Keratinocyte (primary cell): ENCODE results near the gene TMEM132E. TPM values are rescaled to one million over a fixed set of nuclear protein-coding genes. Genes with fewer than 3 reads are reported as not detected.

Experiments
- DNase-seq: peaks from one replicate; pipeline ENCODE4 v3.0.0-alpha.2; 2011; ENCODE audit warnings: low read depth, missing footprints, low spot score
- FAIRE-seq: peaks from 2 replicates; lab custom pipeline; 2011; peaks lifted over from hg19 to GRCh38; lab: Jason Lieb, UNC
- H2AFZ ChIP-seq: 2 replicates; pipeline ENCODE4 v1.6.0; 2012; ENCODE audit warnings: low read length, control low read depth, inconsistent platforms; ENCODE audit not compliant: control insufficient read depth
- H3K27ac ChIP-seq: 2 replicates; pipeline ENCODE4 v1.5.1; 2011; ENCODE audit warnings: low read length; ENCODE audit not compliant: control insufficient read depth, insufficient read depth
- H3K27me3 ChIP-seq: 3 replicates; pipeline ENCODE4 v1.6.0; 2011; ENCODE audit warnings: low read length; ENCODE audit not compliant: control insufficient read depth, insufficient read depth; ENCODE audit errors: extremely low read depth
- H3K36me3 ChIP-seq, 2 experiments: 2 replicates in 1 of 2; 3 replicates in 1 of 2; pipeline ENCODE4 v1.5.1; 2011; ENCODE audit warnings: low read length in 2 of 2, mild to moderate bottlenecking in 1 of 2; ENCODE audit not compliant: control insufficient read depth in 2 of 2, insufficient read depth in 2 of 2; ENCODE audit errors: extremely low read depth in 1 of 2
- H3K4me1 ChIP-seq: 3 replicates; pipeline ENCODE4 v1.5.1; 2011; ENCODE audit warnings: low read length; ENCODE audit not compliant: control insufficient read depth, insufficient read depth; ENCODE audit errors: extremely low read depth
- H3K4me2 ChIP-seq: 3 replicates; pipeline ENCODE4 v1.6.0; 2011; ENCODE audit warnings: low read depth, low read length; ENCODE audit not compliant: control insufficient read depth, insufficient read depth; ENCODE audit errors: extremely low read depth
- H3K4me3 ChIP-seq, 3 experiments: fragments of 200-600 bp in 1 of 3; sonication (generic) in 1 of 3; 2 replicates in 2 of 3; 3 replicates in 1 of 3; pipeline ENCODE4 v1.5.1; 2011 to 2016; ENCODE audit warnings: low read length in 3 of 3, mild to moderate bottlenecking in 3 of 3, control low read depth in 2 of 3, inconsistent platforms in 1 of 3, low read depth in 1 of 3, mixed read lengths in 1 of 3, mixed run types in 1 of 3, moderate library complexity in 1 of 3; ENCODE audit not compliant: control insufficient read depth in 2 of 3, insufficient read depth in 2 of 3; ENCODE audit errors: extremely low read depth in 1 of 3
- H3K79me2 ChIP-seq: 2 replicates; pipeline ENCODE4 v1.6.0; 2012; ENCODE audit warnings: low read length; ENCODE audit not compliant: control insufficient read depth, insufficient read depth
- H3K9ac ChIP-seq: 3 replicates; pipeline ENCODE4 v1.6.0; 2011; ENCODE audit warnings: low read length; ENCODE audit not compliant: control insufficient read depth, insufficient read depth; ENCODE audit errors: extremely low read depth
- H3K9me1 ChIP-seq: 3 replicates; pipeline ENCODE4 v1.6.0; 2011; ENCODE audit warnings: low read length; ENCODE audit not compliant: control insufficient read depth, insufficient read depth; ENCODE audit errors: extremely low read depth
- H3K9me3 ChIP-seq: 2 replicates; pipeline ENCODE4 v1.5.1; 2012; ENCODE audit warnings: low read depth, low read length; ENCODE audit not compliant: control insufficient read depth
- H4K20me1 ChIP-seq: 3 replicates; pipeline ENCODE4 v1.6.0; 2011; ENCODE audit warnings: low read length; ENCODE audit not compliant: control insufficient read depth, insufficient read depth; ENCODE audit errors: extremely low read depth
- CTCF ChIP-seq, 3 experiments: IDR thresholded peaks in 1 of 3; conservative IDR thresholded peaks in 1 of 3; optimal IDR thresholded peaks in 1 of 3; 2 replicates in 2 of 3; 3 replicates in 1 of 3; pipeline versions ENCODE3 to v1.5.1; 2011; ENCODE audit warnings: low read length in 3 of 3, mild to moderate bottlenecking in 3 of 3, moderate library complexity in 2 of 3, control low read depth in 1 of 3, inconsistent platforms in 1 of 3; ENCODE audit not compliant: insufficient read depth in 2 of 3; ENCODE audit errors: extremely low read depth in 1 of 3
- EZH2 ChIP-seq: IDR thresholded peaks from one replicate; pipeline ENCODE4 v1.6.1; 2012; ENCODE audit warnings: inconsistent platforms, mild to moderate bottlenecking, low read length, moderate library complexity
- dilution Hi-C: fragments of 300-500 bp; cut with MboI; formaldehyde crosslinking; loops from one replicate; pipeline ENCODE4 v1.7.0; 2020; ENCODE audit warnings: low sequenced_read_pairs; ENCODE audit not compliant: extremely low pct_ligation_motif_present
- polyA plus RNA-seq, 5 experiments: library from polyadenylated mRNA; depleted of rRNA in 3 of 5; stranded (reverse) in 3 of 5; stranded (forward) in 1 of 5; unstranded in 1 of 5; fragments of >200 nt; gene quantifications; 1 replicate in 1 of 5; 2 replicates in 3 of 5; 3 replicates in 1 of 5; pipeline versions ENCODE4 v1.2.1 to v1.2.3, GENCODE V29; 2011 to 2012; ENCODE audit warnings: missing spikeins in 2 of 5, low read depth in 1 of 5, low replicate concordance in 1 of 5

TMEM132E gene
- polyA plus RNA-seq, 1 donor (not counting 4 experiments of a cell fraction or from before 2014, with no cell fraction given) = not detected

GRCh38 chr17:34623856-34624766 lies 44.7 kb downstream of the TMEM132E start:
- Histone ChIP-seq H3K27ac (no peak overlapping the region), H3K79me2 (no peaks in the 10 kb centered on the region), H3K27me3 (peaks cover 44% of the 10 kb centered on the region), H4K20me1 (no peaks in the 10 kb centered on the region), H3K36me3 (no peaks in the 10 kb centered on the region), H3K9me1 (no peaks in the 10 kb centered on the region), H3K4me1 (peaks cover 10% of the 10 kb centered on the region), H3K4me2 (no peak overlapping the region), H3K9me3 (no peaks in the 10 kb centered on the region), H3K9ac (no peak overlapping the region), H3K4me3 (no peak overlapping the region), H2AFZ (no peak overlapping the region)
- no peak for DNase-seq
- dilution Hi-C loops = no loop called here
- peak in 1 of 3 experiments; percentile 9 for TF ChIP-seq CTCF (optimal IDR thresholded peaks at IDR 0.05 in 1 of 3, IDR thresholded peaks at IDR 0.05 in 1 of 3, conservative IDR thresholded peaks at IDR 0.05 in 1 of 3; ENCODE audit: extremely low read depth in 1 of 3, insufficient read depth in 2 of 3, low read length in 3 of 3)
- TF ChIP-seq EZH2 = no peak
- no peak for FAIRE-seq

- Histone ChIP-seq H3K79me2 (no peaks in the 10 kb centered on the region), H3K4me1 (peaks cover 7% of the 10 kb centered on the region), H3K27ac (no peak overlapping the region), H3K4me3 (no peak overlapping the region), H3K36me3 (no peaks in the 10 kb centered on the region), H3K9me3 (no peaks in the 10 kb centered on the region), H4K20me1 (no peaks in the 10 kb centered on the region), H3K4me2 (no peak overlapping the region), H3K9ac (no peak overlapping the region), H3K9me1 (no peaks in the 10 kb centered on the region), H2AFZ (no peak overlapping the region), H3K27me3 (peaks cover 44% of the 10 kb centered on the region)
- FAIRE-seq (no peak), DNase-seq (no peak)
- dilution Hi-C loops = loop anchor here (25.0 kb wide), 1 partner anchor 188 kb away; no protein-coding TSS in a partner anchor
- TF ChIP-seq EZH2 = no peak
- no peak for TF ChIP-seq CTCF (optimal IDR thresholded peaks at IDR 0.05 in 1 of 3, IDR thresholded peaks at IDR 0.05 in 1 of 3, conservative IDR thresholded peaks at IDR 0.05 in 1 of 3; ENCODE audit: extremely low read depth in 1 of 3, insufficient read depth in 2 of 3, low read length in 3 of 3)
Measured at GRCh38 chr17:34624767-34625383, 45.5 kb downstream of the TMEM132E start.
